ENCODE results near the gene ESPN. TPM values are rescaled to one million over a fixed set of nuclear protein-coding genes. Genes with fewer than 3 reads are reported as not detected.
"Not testable (repeated sequence)": the region's sequence is repeated elsewhere in the genome, so short reads cannot be mapped to it uniquely, and the experiment has no call there.

Gene ESPN
- total and polyA plus RNA-seq, 2 of the 4 experiments (the other 2 are of a cell fraction), result under 0.01 to 0.02 TPM

GRCh38 chr1:6427441-6428390, 3.1 kb downstream of the ESPN start:
- H3K18ac ChIP-seq (ENCODE audit: low read depth, low read length), result no peak overlapping the region
- ATAC-seq (ENCODE audit: low read depth), result no peak

GRCh38 chr1:6428453-6428852, 3.9 kb downstream of the ESPN start:
- peaks cover 75% of the 10 kb centered on the region for H3K27me3 ChIP-seq (ENCODE audit: control insufficient read depth, insufficient read depth, low read length)
- H4K5ac ChIP-seq (ENCODE audit: low read depth, low read length); H4K20me1 ChIP-seq (ENCODE audit: insufficient read depth, low read length); dilution Hi-C loops (cut with HindIII; ENCODE audit: low sequenced_read_pairs, unreplicated experiment); H2BK20ac ChIP-seq (ENCODE audit: low read depth, low read length); H2BK120ac ChIP-seq (ENCODE audit: low read depth, low read length); H3K9me1 ChIP-seq (ENCODE audit: insufficient read depth, low read length); H2BK15ac ChIP-seq (ENCODE audit: low read depth, low read length); BruUV-seq (replicated peaks); H3K9ac ChIP-seq (ENCODE audit: low read depth, low read length); H2BK5ac ChIP-seq (ENCODE audit: low read depth, low read length, poor library complexity, severe bottlenecking); H3K9me3 ChIP-seq (ENCODE audit: control insufficient read depth, insufficient read depth, low read length); H3K18ac ChIP-seq (ENCODE audit: low read depth, low read length); CTCF ChIA-PET; H3K4me1 ChIP-seq (ENCODE audit: control insufficient read depth, insufficient read depth, low read length); H4K91ac ChIP-seq (ENCODE audit: insufficient read depth, low read depth, low read length); H2AFZ ChIP-seq (replicated peaks; ENCODE audit: low read length, poor library complexity); H3K23ac ChIP-seq (ENCODE audit: low read depth, low read length); H3K4me3 ChIP-seq (ENCODE audit: insufficient read depth, low read depth, low read length); DNase-seq; H3K14ac ChIP-seq (replicated peaks; ENCODE audit: low read depth, low read length); intact Hi-C loops (cut with micrococcal nuclease); H4K8ac ChIP-seq (ENCODE audit: low read depth in 2 of 2, low read length in 2 of 2); H3K56ac ChIP-seq (ENCODE audit: extremely low read depth, insufficient read depth, low read length); H3K27ac ChIP-seq (ENCODE audit: insufficient read depth, low read length); H2AK9ac ChIP-seq (replicated peaks; ENCODE audit: low read depth, low read length, poor library complexity); H2AK5ac ChIP-seq (ENCODE audit: low read depth, low read length); H3K4me2 ChIP-seq (ENCODE audit: low read depth, low read length); H3K79me1 ChIP-seq (ENCODE audit: low read depth in 1 of 2, low read length in 2 of 2); ATAC-seq (ENCODE audit: low read depth); POLR2A ChIA-PET (ENCODE audit: unreplicated experiment); in situ Hi-C loops (cut with MboI; ENCODE audit: low sequenced_read_pairs); H3K36me3 ChIP-seq (ENCODE audit: control insufficient read depth, insufficient read depth, low read length); H3K4ac ChIP-seq (ENCODE audit: low read depth, low read length): not testable (repeated sequence)
- WGBS, 2 experiments (ENCODE audit: extremely low coverage in 2 of 2, insufficient read length in 1 of 2), result 51% methylated on average over 3 of the region's 6 CpGs; no CpG with 5 or more reads in 1 of the 2 experiments

More at GRCh38 chr1:6427441-6428390, 3.1 kb downstream of the ESPN start:
- no peak overlapping the region for H3K4ac ChIP-seq (ENCODE audit: low read depth, low read length)
- H3K9me1 ChIP-seq (ENCODE audit: insufficient read depth, low read length), result no peaks in the 10 kb centered on the region
- intact Hi-C loops (cut with micrococcal nuclease) (no loop called here), in situ Hi-C loops (cut with MboI; ENCODE audit: low sequenced_read_pairs) (no loop called here), dilution Hi-C loops (cut with HindIII; ENCODE audit: low sequenced_read_pairs, unreplicated experiment) (no loop called here)
- DNase-seq, result no peak
- ChIA-PET POLR2A (ENCODE audit: unreplicated experiment) (no interaction called here), CTCF (no interaction called here)
- BruUV-seq (replicated peaks), result no TSS peak
- no peak overlapping the region for H2AK5ac ChIP-seq (ENCODE audit: low read depth, low read length)
- no peak overlapping the region for H4K91ac ChIP-seq (ENCODE audit: insufficient read depth, low read depth, low read length)
- H4K20me1 ChIP-seq (ENCODE audit: insufficient read depth, low read length), result peaks cover 11% of the 10 kb centered on the region; the same call in 1 of the 2 replicates
- no peak overlapping the region for H2BK5ac ChIP-seq (ENCODE audit: low read depth, low read length, poor library complexity, severe bottlenecking)
- H2AK9ac ChIP-seq (replicated peaks; ENCODE audit: low read depth, low read length, poor library complexity), result no peak overlapping the region
- no peaks in the 10 kb centered on the region for H3K36me3 ChIP-seq (ENCODE audit: control insufficient read depth, insufficient read depth, low read length)
- no peaks in the 10 kb centered on the region for H3K79me1 ChIP-seq (ENCODE audit: low read depth in 1 of 2, low read length in 2 of 2)
- no peak overlapping the region for H3K23ac ChIP-seq (ENCODE audit: low read depth, low read length)
- TF ChIP-seq FOS (IDR thresholded peaks at IDR 0.05; ENCODE audit: low read depth, low read length), result no peak
- TF ChIP-seq CEBPB (IDR thresholded peaks at IDR 0.05; ENCODE audit: low read depth, low read length), result no peak
- no peak for TF ChIP-seq BHLHE40 (IDR thresholded peaks at IDR 0.05; ENCODE audit: low read depth, low read length)
- no peak for TF ChIP-seq MXI1 (IDR thresholded peaks at IDR 0.05; ENCODE audit: borderline replicate concordance, low read depth, low read length)
- TF ChIP-seq CHD1 (IDR thresholded peaks at IDR 0.05; ENCODE audit: low read depth, low read length), result no peak
- TF ChIP-seq RAD21 (IDR thresholded peaks at IDR 0.05; ENCODE audit: low read length), result no peak
- no peak for TF ChIP-seq USF2 (IDR thresholded peaks at IDR 0.05; ENCODE audit: low read depth, low read length)
- TF ChIP-seq MAZ (IDR thresholded peaks at IDR 0.05; ENCODE audit: borderline replicate concordance, low read depth, low read length), result no peak
- peaks cover 3% of the 10 kb centered on the region; the same call in 1 of the 2 replicates for H3K4me1 ChIP-seq (ENCODE audit: control insufficient read depth, insufficient read depth, low read length)
- no peak overlapping the region for H2BK20ac ChIP-seq (ENCODE audit: low read depth, low read length)
- H3K27me3 ChIP-seq (ENCODE audit: control insufficient read depth, insufficient read depth, low read length), result peaks cover 80% of the 10 kb centered on the region
- H3K4me2 ChIP-seq (ENCODE audit: low read depth, low read length), result no peak overlapping the region
- H4K8ac ChIP-seq (ENCODE audit: low read depth in 2 of 2, low read length in 2 of 2), result no peak overlapping the region
- 82% methylated on average over 13 of the region's 26 CpGs; no CpG with 5 or more reads in 1 of the 2 experiments for WGBS, 2 experiments (ENCODE audit: extremely low coverage in 2 of 2, insufficient read length in 1 of 2)
- H4K5ac ChIP-seq (ENCODE audit: low read depth, low read length), result no peak overlapping the region
- no peak overlapping the region for H3K56ac ChIP-seq (ENCODE audit: extremely low read depth, insufficient read depth, low read length)
- no peaks in the 10 kb centered on the region for H3K9me3 ChIP-seq (ENCODE audit: control insufficient read depth, insufficient read depth, low read length)
- H2BK15ac ChIP-seq (ENCODE audit: low read depth, low read length), result no peak overlapping the region
- no peak overlapping the region for H2BK120ac ChIP-seq (ENCODE audit: low read depth, low read length)
- H3K27ac ChIP-seq (ENCODE audit: insufficient read depth, low read length), result no peak overlapping the region
- no peak overlapping the region for H3K14ac ChIP-seq (replicated peaks; ENCODE audit: low read depth, low read length)
- H2AFZ ChIP-seq (replicated peaks; ENCODE audit: low read length, poor library complexity), result no peak overlapping the region
- no peak overlapping the region for H3K9ac ChIP-seq (ENCODE audit: low read depth, low read length)
- no peak overlapping the region for H3K4me3 ChIP-seq (ENCODE audit: insufficient read depth, low read depth, low read length)
